Measurements from ENCODE around the gene ACTA2.
A peak's percentile ranks its signal among the peaks of the same experiment; 100 is the strongest.

ACTA2 gene

DNA sequence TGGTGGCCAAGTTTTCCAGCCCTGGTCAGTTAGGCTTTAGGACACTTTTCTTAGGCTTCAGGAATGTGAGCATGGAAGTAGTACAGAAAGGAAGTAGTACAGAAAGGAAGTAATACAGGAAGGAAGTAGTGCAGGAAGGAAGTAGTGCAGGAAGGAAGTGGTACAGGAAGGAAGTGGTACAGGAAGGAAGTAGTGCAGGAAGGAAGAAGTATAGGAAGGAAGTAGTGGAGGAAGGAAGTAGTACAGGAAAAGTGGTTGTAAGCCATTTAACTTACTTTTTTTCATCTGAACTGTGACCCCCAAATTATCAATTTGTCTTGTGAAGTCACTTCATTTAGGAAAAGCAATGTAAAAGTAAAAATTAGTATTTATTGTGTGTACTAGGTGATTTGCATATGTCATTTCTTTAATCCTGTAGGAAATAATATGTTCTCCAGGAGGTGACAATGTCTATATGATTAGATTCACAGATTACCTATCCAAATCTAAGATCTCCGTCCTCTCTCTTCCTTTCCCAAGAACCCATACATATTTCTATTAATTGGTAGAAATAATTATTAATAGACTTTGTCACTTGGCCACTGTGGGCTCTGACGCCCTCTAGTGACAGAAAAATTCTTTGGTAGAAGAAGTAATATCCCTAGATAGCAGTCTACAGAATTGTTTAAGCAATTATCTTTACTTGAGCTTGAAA, 34.1 kb upstream of the ACTA2 start:
- Histone ChIP-seq H3K4me1 (ENCODE audit: insufficient read depth, low read length, severe bottlenecking) (peaks cover 13% of the 10 kb centered on the region), H3K9me3 (ENCODE audit: low read length) (no peaks in the 10 kb centered on the region), H3K4me3 (ENCODE audit: low read depth, low read length, poor library complexity, severe bottlenecking) (no peak overlapping the region), H3K79me2 (ENCODE audit: insufficient read depth, low read length) (no peaks in the 10 kb centered on the region), H3K27me3 (ENCODE audit: insufficient read depth, low read length) (no peaks in the 10 kb centered on the region), H3K9ac (ENCODE audit: low read length) (no peak overlapping the region), H3K4me2 (ENCODE audit: low read length) (no peak overlapping the region), H2AFZ (ENCODE audit: low read length) (no peak overlapping the region), H3F3A (ENCODE audit: insufficient read depth, low read length) (no peaks in the 10 kb centered on the region), H3K9me2 (ENCODE audit: low read depth, low read length) (no peaks in the 10 kb centered on the region), H3K36me3 (ENCODE audit: insufficient read depth, low read length) (no peaks in the 10 kb centered on the region), H3K27ac (ENCODE audit: low read depth, low read length, poor library complexity, severe bottlenecking) (no peak overlapping the region), H4K20me1 (ENCODE audit: insufficient read depth, low read length) (no peaks in the 10 kb centered on the region)
- TF ChIP-seq EZH2 (IDR thresholded peaks at IDR 0.05; ENCODE audit: borderline replicate concordance, low read length): no peak
- TF ChIP-seq, protein P1, sequence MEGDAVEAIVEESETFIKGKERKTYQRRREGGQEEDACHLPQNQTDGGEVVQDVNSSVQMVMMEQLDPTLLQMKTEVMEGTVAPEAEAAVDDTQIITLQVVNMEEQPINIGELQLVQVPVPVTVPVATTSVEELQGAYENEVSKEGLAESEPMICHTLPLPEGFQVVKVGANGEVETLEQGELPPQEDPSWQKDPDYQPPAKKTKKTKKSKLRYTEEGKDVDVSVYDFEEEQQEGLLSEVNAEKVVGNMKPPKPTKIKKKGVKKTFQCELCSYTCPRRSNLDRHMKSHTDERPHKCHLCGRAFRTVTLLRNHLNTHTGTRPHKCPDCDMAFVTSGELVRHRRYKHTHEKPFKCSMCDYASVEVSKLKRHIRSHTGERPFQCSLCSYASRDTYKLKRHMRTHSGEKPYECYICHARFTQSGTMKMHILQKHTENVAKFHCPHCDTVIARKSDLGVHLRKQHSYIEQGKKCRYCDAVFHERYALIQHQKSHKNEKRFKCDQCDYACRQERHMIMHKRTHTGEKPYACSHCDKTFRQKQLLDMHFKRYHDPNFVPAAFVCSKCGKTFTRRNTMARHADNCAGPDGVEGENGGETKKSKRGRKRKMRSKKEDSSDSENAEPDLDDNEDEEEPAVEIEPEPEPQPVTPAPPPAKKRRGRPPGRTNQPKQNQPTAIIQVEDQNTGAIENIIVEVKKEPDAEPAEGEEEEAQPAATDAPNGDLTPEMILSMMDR (IDR thresholded peaks at IDR 0.05; ENCODE audit: low read length): peak; percentile 53

DNA sequence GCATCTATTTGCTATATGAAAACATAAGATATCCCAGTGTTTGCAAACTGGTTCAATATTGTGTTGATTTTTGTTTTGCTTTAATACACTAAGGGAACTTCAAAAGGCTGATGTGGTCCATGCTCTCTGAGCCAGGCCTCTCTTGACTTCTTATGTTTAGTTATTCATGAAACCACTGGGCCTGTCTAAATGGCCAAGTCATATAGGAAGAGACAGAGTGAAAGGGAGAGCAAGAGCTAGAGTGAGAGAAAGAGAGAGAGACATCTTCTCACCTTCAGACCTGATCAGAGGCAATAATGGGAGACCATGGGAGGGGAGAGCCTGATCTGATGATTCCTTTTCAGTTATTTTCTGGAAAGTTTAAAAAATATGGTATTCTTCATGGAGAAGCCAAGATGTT, 32.0 kb upstream of the ACTA2 start:
- Histone ChIP-seq H3K36me3 (ENCODE audit: insufficient read depth, low read length) (no peaks in the 10 kb centered on the region), H3F3A (ENCODE audit: insufficient read depth, low read length) (no peaks in the 10 kb centered on the region), H3K9me3 (ENCODE audit: low read length) (no peaks in the 10 kb centered on the region), H3K9me2 (ENCODE audit: low read depth, low read length) (no peaks in the 10 kb centered on the region), H3K27ac (ENCODE audit: low read depth, low read length, poor library complexity, severe bottlenecking) (no peak overlapping the region), H2AFZ (ENCODE audit: low read length) (no peak overlapping the region), H3K4me2 (ENCODE audit: low read length) (no peak overlapping the region), H3K27me3 (ENCODE audit: insufficient read depth, low read length) (no peaks in the 10 kb centered on the region), H3K9ac (ENCODE audit: low read length) (no peak overlapping the region), H4K20me1 (ENCODE audit: insufficient read depth, low read length) (no peaks in the 10 kb centered on the region), H3K79me2 (ENCODE audit: insufficient read depth, low read length) (no peaks in the 10 kb centered on the region), H3K4me3 (ENCODE audit: low read depth, low read length, poor library complexity, severe bottlenecking) (no peak overlapping the region), H3K4me1 (ENCODE audit: insufficient read depth, low read length, severe bottlenecking) (no peaks in the 10 kb centered on the region)
- TF ChIP-seq, protein P1 (IDR thresholded peaks at IDR 0.05; ENCODE audit: low read length): no peak
- no peak for TF ChIP-seq EZH2 (IDR thresholded peaks at IDR 0.05; ENCODE audit: borderline replicate concordance, low read length)

DNA sequence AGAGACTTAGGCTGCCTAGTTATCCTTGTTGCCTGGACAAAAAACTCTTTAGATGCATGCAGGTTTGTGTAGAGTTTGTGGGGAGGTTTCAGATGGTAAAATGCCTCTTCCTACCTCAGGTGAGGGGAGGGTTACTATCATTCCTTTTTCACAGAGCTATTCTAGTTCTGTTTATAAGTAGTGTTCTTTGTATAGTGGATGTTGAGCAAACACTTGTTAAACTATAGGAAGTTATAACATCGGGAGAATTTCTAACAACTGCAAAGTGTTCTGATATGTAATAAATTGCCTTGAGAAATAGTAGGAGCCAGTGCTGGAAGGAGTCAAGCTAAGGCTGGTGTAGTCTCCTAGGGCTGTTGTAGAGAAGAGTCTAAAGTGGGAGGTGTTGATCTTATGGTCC, 31.4 kb upstream of the ACTA2 start:
- H3K36me3 ChIP-seq (ENCODE audit: insufficient read depth, low read length): no peaks in the 10 kb centered on the region
- H3K9me3 ChIP-seq (ENCODE audit: low read length): no peaks in the 10 kb centered on the region
- H3K9ac ChIP-seq (ENCODE audit: low read length): no peak overlapping the region
- H3K4me2 ChIP-seq (ENCODE audit: low read length): no peak overlapping the region
- no peaks in the 10 kb centered on the region for H4K20me1 ChIP-seq (ENCODE audit: insufficient read depth, low read length)
- H2AFZ ChIP-seq (ENCODE audit: low read length): no peak overlapping the region
- TF ChIP-seq EZH2 (IDR thresholded peaks at IDR 0.05; ENCODE audit: borderline replicate concordance, low read length): no peak
- TF ChIP-seq, protein P1 (IDR thresholded peaks at IDR 0.05; ENCODE audit: low read length): no peak
- H3K27me3 ChIP-seq (ENCODE audit: insufficient read depth, low read length): no peaks in the 10 kb centered on the region
- no peaks in the 10 kb centered on the region for H3K9me2 ChIP-seq (ENCODE audit: low read depth, low read length)
- no peaks in the 10 kb centered on the region for H3K79me2 ChIP-seq (ENCODE audit: insufficient read depth, low read length)
- no peaks in the 10 kb centered on the region for H3K4me1 ChIP-seq (ENCODE audit: insufficient read depth, low read length, severe bottlenecking)
- no peak overlapping the region for H3K4me3 ChIP-seq (ENCODE audit: low read depth, low read length, poor library complexity, severe bottlenecking)
- H3F3A ChIP-seq (ENCODE audit: insufficient read depth, low read length): no peaks in the 10 kb centered on the region
- no peak overlapping the region for H3K27ac ChIP-seq (ENCODE audit: low read depth, low read length, poor library complexity, severe bottlenecking)
